Measurements from ENCODE around the gene GFPT2. TPM values are rescaled to one million over a fixed set of nuclear protein-coding genes. Genes with fewer than 3 reads are reported as not detected.

Gene GFPT2
- total and polyA plus RNA-seq, 10 of the 15 experiments (the other 5 are each of a cell fraction or from before 2014, with no cell fraction given): 0.05 to 0.33 (median 0.11) TPM; not detected in 4

- Histone ChIP-seq H2AFZ (ENCODE audit: control insufficient read depth, low read depth, low read length) (no peak overlapping the region), H3K36me3 (ENCODE audit: control insufficient read depth in 2 of 2, insufficient read depth in 2 of 2, low read length in 1 of 2) (peaks cover 0 to 9% of the 10 kb centered on the region in 2 experiments; a peak in 2 of 4 replicates), H3K4me1 (ENCODE audit: control insufficient read depth, insufficient read depth, low read length) (peaks cover 2% of the 10 kb centered on the region; the same call in 1 of the 2 replicates), H4K20me1 (ENCODE audit: control insufficient read depth, insufficient read depth) (no peaks in the 10 kb centered on the region; the same call in 1 of the 2 replicates), H3K27me3 (replicated peaks in 1 of 2; ENCODE audit: control insufficient read depth in 2 of 2, insufficient read depth in 2 of 2, low read length in 1 of 2) (no peaks in the 10 kb centered on the region), H3K9ac (ENCODE audit: control insufficient read depth, insufficient read depth, low read length) (no peak overlapping the region), H3K4me2 (ENCODE audit: control insufficient read depth, insufficient read depth) (no peak overlapping the region), H3K27ac (ENCODE audit: control insufficient read depth, insufficient read depth) (no peak overlapping the region), H3K79me2 (ENCODE audit: control insufficient read depth, insufficient read depth, low read length) (peaks cover 20% of the 10 kb centered on the region), H3K4me3 (no peak overlapping the region), H3K9me3 (replicated peaks; ENCODE audit: control insufficient read depth, insufficient read depth, low read length) (peaks cover 3% of the 10 kb centered on the region; the same call in 1 of the 3 replicates)
- 99% methylated on average over 7 of the region's 7 CpGs for WGBS (ENCODE audit: insufficient coverage, insufficient replicate concordance, low lambda C conversion rate, missing lambda C conversion rate)
- DNase-seq (ENCODE audit: low read depth, low spot score) (no peak), FAIRE-seq (no peak), ATAC-seq (no peak)
- ChIA-PET SMC1A (ENCODE audit: uncharacterized antibody, unreplicated experiment) (interaction anchor here (0.6 kb wide), 1 partner anchor 164 kb away, joined by 3 read pairs; no protein-coding TSS in a partner anchor), CTCF (interaction anchor here (8.8 kb wide), 1 partner anchor 29 kb away, joined by 139 read pairs; no protein-coding TSS in a partner anchor), RAD21 (ENCODE audit: unreplicated experiment) (no interaction called here), POLR2A (no interaction called here)
- BruUV-seq (replicated peaks): no TSS peak
- intact Hi-C loops (cut with micrococcal nuclease; ENCODE audit: unreplicated experiment) (no loop called here), in situ Hi-C loops (cut with MboI) (no loop called here)
- TF ChIP-seq TAF1 (IDR thresholded peaks at IDR 0.05; ENCODE audit: borderline replicate concordance, low read depth, low read length) (no peak), HDAC2 (IDR thresholded peaks at IDR 0.05) (no peak)
- TF ChIP-seq, protein P1, sequence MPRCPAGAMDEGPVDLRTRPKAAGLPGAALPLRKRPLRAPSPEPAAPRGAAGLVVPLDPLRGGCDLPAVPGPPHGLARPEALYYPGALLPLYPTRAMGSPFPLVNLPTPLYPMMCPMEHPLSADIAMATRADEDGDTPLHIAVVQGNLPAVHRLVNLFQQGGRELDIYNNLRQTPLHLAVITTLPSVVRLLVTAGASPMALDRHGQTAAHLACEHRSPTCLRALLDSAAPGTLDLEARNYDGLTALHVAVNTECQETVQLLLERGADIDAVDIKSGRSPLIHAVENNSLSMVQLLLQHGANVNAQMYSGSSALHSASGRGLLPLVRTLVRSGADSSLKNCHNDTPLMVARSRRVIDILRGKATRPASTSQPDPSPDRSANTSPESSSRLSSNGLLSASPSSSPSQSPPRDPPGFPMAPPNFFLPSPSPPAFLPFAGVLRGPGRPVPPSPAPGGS (IDR thresholded peaks at IDR 0.05; ENCODE audit: borderline replicate concordance, insufficient read depth, low read depth, low read length, poor library complexity, severe bottlenecking): no peak
Measured at GRCh38 chr5:180287868-180288267, 65.3 kb downstream of the GFPT2 start.

- WGBS (ENCODE audit: insufficient coverage, insufficient replicate concordance, low lambda C conversion rate, missing lambda C conversion rate): 97% methylated on average over 2 of the region's 2 CpGs
- no peak overlapping the region for H2AFZ ChIP-seq (ENCODE audit: control insufficient read depth, low read depth, low read length)
- intact Hi-C loops (cut with micrococcal nuclease; ENCODE audit: unreplicated experiment): no loop called here
- peaks cover 3% of the 10 kb centered on the region; the same call in 1 of the 3 replicates for H3K9me3 ChIP-seq (replicated peaks; ENCODE audit: control insufficient read depth, insufficient read depth, low read length)
- H3K36me3 ChIP-seq (ENCODE audit: control insufficient read depth in 2 of 2, insufficient read depth in 2 of 2, low read length in 1 of 2): peaks cover 0 to 9% of the 10 kb centered on the region in 2 experiments
- no peak overlapping the region for H3K27ac ChIP-seq (ENCODE audit: control insufficient read depth, insufficient read depth)
- ATAC-seq: no peak
- peaks cover 2% of the 10 kb centered on the region; the same call in 1 of the 2 replicates for H3K4me1 ChIP-seq (ENCODE audit: control insufficient read depth, insufficient read depth, low read length)
- peaks cover 20% of the 10 kb centered on the region for H3K79me2 ChIP-seq (ENCODE audit: control insufficient read depth, insufficient read depth, low read length)
- H3K4me3 ChIP-seq: no peak overlapping the region
- BruUV-seq (replicated peaks): no TSS peak
- H3K4me2 ChIP-seq (ENCODE audit: control insufficient read depth, insufficient read depth): no peak overlapping the region
- ChIA-PET RAD21 (ENCODE audit: unreplicated experiment) (no interaction called here), CTCF (no interaction called here), POLR2A (no interaction called here), SMC1A (ENCODE audit: uncharacterized antibody, unreplicated experiment) (interaction anchor here (0.6 kb wide), 1 partner anchor 163 kb away, joined by 3 read pairs; no protein-coding TSS in a partner anchor)
- H3K27me3 ChIP-seq (replicated peaks in 1 of 2; ENCODE audit: control insufficient read depth in 2 of 2, insufficient read depth in 2 of 2, low read length in 1 of 2): no peaks in the 10 kb centered on the region
- H4K20me1 ChIP-seq (ENCODE audit: control insufficient read depth, insufficient read depth): no peaks in the 10 kb centered on the region; the same call in 1 of the 2 replicates
- FAIRE-seq: no peak
- in situ Hi-C loops (cut with MboI): no loop called here
- H3K9ac ChIP-seq (ENCODE audit: control insufficient read depth, insufficient read depth, low read length): no peak overlapping the region
- DNase-seq (ENCODE audit: low read depth, low spot score): no peak
- no peak for TF ChIP-seq NFXL1 (IDR thresholded peaks at IDR 0.05; ENCODE audit: borderline replicate concordance)
- no peak for TF ChIP-seq SREBF2 (IDR thresholded peaks at IDR 0.05; ENCODE audit: low read length)
- no peak for TF ChIP-seq RAD21 (IDR thresholded peaks at IDR 0.05; ENCODE audit: insufficient read depth, low read depth, low read length)
- TF ChIP-seq ZZZ3 (IDR thresholded peaks at IDR 0.05; ENCODE audit: control insufficient read depth, insufficient read length, low read depth): no peak
- no peak for TF ChIP-seq NRF1 (conservative IDR thresholded peaks at IDR 0.05; ENCODE audit: low read depth, low read length)
- TF ChIP-seq ZNF207 (IDR thresholded peaks at IDR 0.05; ENCODE audit: borderline replicate concordance): no peak
- TF ChIP-seq WRNIP1 (IDR thresholded peaks at IDR 0.05; ENCODE audit: borderline replicate concordance, low read depth, low read length): no peak
- no peak for TF ChIP-seq MEF2A (IDR thresholded peaks at IDR 0.05; ENCODE audit: insufficient read depth, low read depth, low read length)
- no peak for TF ChIP-seq SPI1 (IDR thresholded peaks at IDR 0.05; ENCODE audit: borderline replicate concordance, insufficient read depth, low read depth, low read length)
- TF ChIP-seq ZNF24 (IDR thresholded peaks at IDR 0.05): no peak
- TF ChIP-seq JUNB (IDR thresholded peaks at IDR 0.05): no peak
- TF ChIP-seq TCF7 (IDR thresholded peaks at IDR 0.05; ENCODE audit: borderline replicate concordance): no peak
- TF ChIP-seq, protein P1 (IDR thresholded peaks at IDR 0.05; ENCODE audit: borderline replicate concordance, insufficient read depth, low read depth, low read length, poor library complexity, severe bottlenecking): no peak
- no peak for TF ChIP-seq POLR2AphosphoS2 (IDR thresholded peaks at IDR 0.05; ENCODE audit: low read depth, low read length)
Measured at GRCh38 chr5:180287404-180287803, 65.7 kb downstream of the GFPT2 start.

Data from GM12878 (cell line).